ENCODE measurements around the gene SPNS3.

SPNS3 gene

DNA sequence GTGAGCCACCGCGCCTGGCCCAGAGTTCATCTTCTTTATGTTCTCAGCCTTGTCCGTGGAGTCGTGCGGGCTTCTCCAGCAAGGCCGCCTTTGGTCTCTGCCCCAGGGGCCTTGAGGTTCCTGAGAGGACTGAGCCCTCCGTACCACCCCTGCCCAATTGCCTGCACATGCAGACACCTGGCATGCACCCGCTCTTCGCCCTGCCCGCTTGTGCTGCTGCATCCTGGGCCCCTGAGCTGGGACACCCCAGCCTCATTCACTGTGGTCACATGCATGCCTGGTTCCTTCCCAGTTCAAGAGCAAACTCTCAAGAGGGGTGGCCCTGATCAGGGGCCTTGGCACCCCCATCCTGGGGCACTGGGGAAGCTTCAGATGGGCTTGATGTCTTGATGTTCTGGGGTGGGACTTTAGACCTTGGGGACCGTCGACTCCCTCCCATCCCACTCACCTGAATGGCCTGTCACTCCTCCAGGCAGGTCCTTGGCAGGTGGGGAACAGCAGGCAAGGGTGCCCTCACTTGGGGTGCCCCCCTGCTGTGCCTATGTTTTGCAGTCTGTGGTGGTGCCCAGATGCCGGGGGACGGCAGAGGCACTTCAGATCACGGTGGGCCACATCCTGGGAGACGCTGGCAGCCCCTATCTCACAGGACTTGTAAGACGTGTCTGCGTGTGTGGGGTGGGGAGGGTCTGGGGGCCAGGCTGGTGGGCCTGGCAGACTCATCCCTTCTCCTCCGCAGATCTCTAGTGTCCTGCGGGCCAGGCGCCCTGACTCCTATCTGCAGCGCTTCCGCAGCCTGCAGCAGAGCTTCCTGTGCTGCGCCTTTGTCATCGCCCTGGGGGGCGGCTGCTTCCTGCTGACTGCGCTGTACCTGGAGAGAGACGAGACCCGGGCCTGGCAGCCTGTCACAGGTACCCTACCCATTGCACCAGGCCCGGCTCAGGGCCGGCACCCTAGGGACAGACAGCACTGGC is 52.2 kb downstream of the SPNS3 start:
- DNase-seq (ENCODE audit: low spot score), result no peak
- TF ChIP-seq, protein P1, sequence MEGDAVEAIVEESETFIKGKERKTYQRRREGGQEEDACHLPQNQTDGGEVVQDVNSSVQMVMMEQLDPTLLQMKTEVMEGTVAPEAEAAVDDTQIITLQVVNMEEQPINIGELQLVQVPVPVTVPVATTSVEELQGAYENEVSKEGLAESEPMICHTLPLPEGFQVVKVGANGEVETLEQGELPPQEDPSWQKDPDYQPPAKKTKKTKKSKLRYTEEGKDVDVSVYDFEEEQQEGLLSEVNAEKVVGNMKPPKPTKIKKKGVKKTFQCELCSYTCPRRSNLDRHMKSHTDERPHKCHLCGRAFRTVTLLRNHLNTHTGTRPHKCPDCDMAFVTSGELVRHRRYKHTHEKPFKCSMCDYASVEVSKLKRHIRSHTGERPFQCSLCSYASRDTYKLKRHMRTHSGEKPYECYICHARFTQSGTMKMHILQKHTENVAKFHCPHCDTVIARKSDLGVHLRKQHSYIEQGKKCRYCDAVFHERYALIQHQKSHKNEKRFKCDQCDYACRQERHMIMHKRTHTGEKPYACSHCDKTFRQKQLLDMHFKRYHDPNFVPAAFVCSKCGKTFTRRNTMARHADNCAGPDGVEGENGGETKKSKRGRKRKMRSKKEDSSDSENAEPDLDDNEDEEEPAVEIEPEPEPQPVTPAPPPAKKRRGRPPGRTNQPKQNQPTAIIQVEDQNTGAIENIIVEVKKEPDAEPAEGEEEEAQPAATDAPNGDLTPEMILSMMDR (IDR thresholded peaks at IDR 0.05; ENCODE audit: extremely low read depth, missing control alignments), result no peak

GRCh38 chr17:4487296-4487695 is 53.6 kb downstream of the SPNS3 start:
- TF ChIP-seq, protein P1 (IDR thresholded peaks at IDR 0.05; ENCODE audit: extremely low read depth, missing control alignments), result no peak
- DNase-seq (ENCODE audit: low spot score), result no peak

- TF ChIP-seq, protein P1 (IDR thresholded peaks at IDR 0.05; ENCODE audit: extremely low read depth, missing control alignments), result no peak
Observed at GRCh38 chr17:4487820-4488716, 54.3 kb downstream of the SPNS3 start.

GRCh38 chr17:4488989-4489595 is 55.4 kb downstream of the SPNS3 start:
- TF ChIP-seq, protein P1 (IDR thresholded peaks at IDR 0.05; ENCODE audit: extremely low read depth, missing control alignments), result no peak
- DNase-seq (ENCODE audit: low spot score), result no peak

More at GRCh38 chr17:4487820-4488716, 54.3 kb downstream of the SPNS3 start:
- no peak for DNase-seq (ENCODE audit: low spot score)

- TF ChIP-seq, protein P1 (IDR thresholded peaks at IDR 0.05; ENCODE audit: extremely low read depth, missing control alignments), result no peak
- DNase-seq (ENCODE audit: low spot score), result no peak
Observed at GRCh38 chr17:4490109-4490591, 56.4 kb downstream of the SPNS3 start.

- no peak for DNase-seq (ENCODE audit: low spot score)
- TF ChIP-seq, protein P1 (IDR thresholded peaks at IDR 0.05; ENCODE audit: extremely low read depth, missing control alignments), result no peak
Observed at GRCh38 chr17:4490637-4491061, 56.9 kb downstream of the SPNS3 start.
